HepG2 (cell line): ENCODE results near the gene INTS7. TPM values are rescaled to one million over a fixed set of nuclear protein-coding genes. Genes with fewer than 3 reads are reported as not detected.

Experiments
- ATM ChIP-seq: fragments of 450-650 bp; IDR thresholded peaks from 2 replicates; pipeline ENCODE4 v1.7.1; 2017; ENCODE audit warnings: mild to moderate bottlenecking, borderline replicate concordance
- BCL6 ChIP-seq: IDR thresholded peaks from 2 replicates; pipeline ENCODE4 v1.6.1; 2016; ENCODE audit warnings: missing genetic modification reagents, missing compliant biosample characterization
- HNF4G ChIP-seq, 2 experiments: sonication (generic) in 1 of 2; formaldehyde crosslinking in 1 of 2; IDR thresholded peaks; 2 replicates each; pipeline versions ENCODE4 v1.4.0 to v1.6.1; 2011 to 2020; ENCODE audit warnings: borderline replicate concordance in 2 of 2, low read depth in 2 of 2, mild to moderate bottlenecking in 2 of 2, low read length in 1 of 2, missing genetic modification reagents in 1 of 2, moderate library complexity in 1 of 2
- JUN ChIP-seq: sonication (generic); formaldehyde crosslinking; IDR thresholded peaks from 2 replicates; pipeline ENCODE4 v1.4.0; 2020; ENCODE audit warnings: mild to moderate bottlenecking, missing genetic modification reagents
- KMT2B ChIP-seq: IDR thresholded peaks from 2 replicates; pipeline ENCODE4 v1.6.1; 2016; ENCODE audit warnings: missing genetic modification reagents, missing compliant biosample characterization
- MATR3 ChIP-seq: sonication (generic); formaldehyde crosslinking; IDR thresholded peaks from 2 replicates; pipeline ENCODE4 v1.4.0; 2020; ENCODE audit warnings: missing genetic modification reagents
- MEIS1 ChIP-seq: sonication (generic); formaldehyde crosslinking; IDR thresholded peaks from 2 replicates; pipeline ENCODE4 v1.9.0; 2021; ENCODE audit warnings: mild to moderate bottlenecking, missing genetic modification reagents, moderate library complexity, borderline replicate concordance
- NCOA2 ChIP-seq: sonication (generic); formaldehyde crosslinking; IDR thresholded peaks from 2 replicates; pipeline ENCODE4 v1.8.0; 2022; ENCODE audit warnings: inconsistent platforms
- NFE2L2 ChIP-seq: fragments of 150-350 bp; IDR thresholded peaks from 2 replicates; pipeline ENCODE4 v1.6.1; 2014; ENCODE audit warnings: low read length
- PBX2 ChIP-seq: IDR thresholded peaks from 2 replicates; pipeline ENCODE4 v1.6.1; 2016; ENCODE audit warnings: control low read depth
- SOX13 ChIP-seq, 3 experiments: fragments of 450-650 bp in 1 of 3; sonication (generic) in 1 of 3; formaldehyde crosslinking in 1 of 3; IDR thresholded peaks in 2 of 3; conservative IDR thresholded peaks in 1 of 3; 2 replicates each; pipeline versions ENCODE4 v1.5.0 to v1.6.1; 2016 to 2020; ENCODE audit warnings: antibody characterized with exemption in 1 of 3, mild to moderate bottlenecking in 1 of 3, missing compliant biosample characterization in 1 of 3, missing genetic modification reagents in 1 of 3, moderate library complexity in 1 of 3
- SOX6 ChIP-seq, 2 experiments: fragments of 450-650 bp in 1 of 2; sonication (generic) in 1 of 2; formaldehyde crosslinking in 1 of 2; IDR thresholded peaks; 2 replicates each; pipeline versions ENCODE4 v1.4.0 to v1.6.1; 2017 to 2020; ENCODE audit warnings: antibody characterized with exemption in 1 of 2, mild to moderate bottlenecking in 1 of 2, missing genetic modification reagents in 1 of 2
- SUZ12 ChIP-seq: fragments of 150-350 bp; IDR thresholded peaks from 2 replicates; pipeline ENCODE4 v1.6.1; 2014; ENCODE audit warnings: low read depth, low read length
- ZBTB20 ChIP-seq: sonication (generic); formaldehyde crosslinking; IDR thresholded peaks from 2 replicates; pipeline ENCODE4 v1.8.1; 2023; ENCODE audit warnings: missing genetic modification reagents, low read depth, mild to moderate bottlenecking, borderline replicate concordance
- ZNF326 ChIP-seq: sonication (generic); formaldehyde crosslinking; IDR thresholded peaks from 2 replicates; pipeline ENCODE4 v1.4.0; 2020; ENCODE audit warnings: missing genetic modification reagents, borderline replicate concordance
- ZNF34 ChIP-seq: sonication (generic); formaldehyde crosslinking; IDR thresholded peaks from 2 replicates; pipeline ENCODE4 v1.4.0; 2020; ENCODE audit warnings: mild to moderate bottlenecking, missing genetic modification reagents, borderline replicate concordance
- ZNF570 ChIP-seq: sonication (generic); formaldehyde crosslinking; IDR thresholded peaks from 2 replicates; pipeline ENCODE4 v1.4.0; 2020; ENCODE audit warnings: mild to moderate bottlenecking, missing genetic modification reagents, borderline replicate concordance
- ZNF576 ChIP-seq: sonication (generic); formaldehyde crosslinking; IDR thresholded peaks from 2 replicates; pipeline ENCODE4 v1.4.0; 2020; ENCODE audit warnings: mild to moderate bottlenecking, missing genetic modification reagents
- ZNF7 ChIP-seq: IDR thresholded peaks from 2 replicates; pipeline ENCODE4 v1.6.1; 2016; ENCODE audit warnings: missing biosample characterization, missing genetic modification reagents
- polyA plus RNA-seq, 8 experiments: library from polyadenylated mRNA; depleted of rRNA in 3 of 8; stranded (reverse) in 7 of 8; unstranded in 1 of 8; fragments of >200 nt; fragmentation: Illumina TruSeq in 4 of 8; extraction: Trizol in 4 of 8; gene quantifications; 2 replicates each; pipeline versions ENCODE4 v1.2.1 to v1.2.3, GENCODE V29; 2011 to 2016; ENCODE audit warnings: low read depth in 4 of 8, missing spikeins in 1 of 8, mixed read lengths in 1 of 8; ENCODE audit not compliant: insufficient read depth in 1 of 8
- total RNA-seq, 5 experiments: library from RNA; depleted of rRNA; stranded (reverse); fragments of >200 nt; fragmentation: Illumina TruSeq; extraction: Trizol; gene quantifications; 2 replicates each; pipeline ENCODE4 v1.2.3, GENCODE V29; 2016; ENCODE audit warnings: low read depth in 1 of 5
- TF ChIP-seq, protein P1 (sequence below): sonication (generic); formaldehyde crosslinking; conservative IDR thresholded peaks from 2 replicates; pipeline ENCODE4 v1.4.0; 2020; ENCODE audit warnings: mild to moderate bottlenecking, missing genetic modification reagents, moderate library complexity
- TF ChIP-seq, protein P2 (sequence below): sonication (generic); formaldehyde crosslinking; IDR thresholded peaks from 2 replicates; pipeline ENCODE4 v1.4.0; 2020; ENCODE audit warnings: mild to moderate bottlenecking, missing genetic modification reagents

The INTS7 gene
- total and polyA plus RNA-seq, 2 of the 13 experiments (the other 11 are each of a cell fraction or from before 2014, with no cell fraction given): 18.3 to 22.4 TPM

- TF ChIP-seq SOX13 (IDR thresholded peaks at IDR 0.05) (no peak), SOX13 (CRISPR knock-in tag; conservative IDR thresholded peaks at IDR 0.05 in 1 of 2, IDR thresholded peaks at IDR 0.05 in 1 of 2) (peak in 1 of 2 experiments; percentile 24; a peak in 1 of 4 replicates), ATM (no peak), NFE2L2 (no peak), ZNF570 (no peak), SUZ12 (no peak), NCOA2 (peak; percentile 57), JUN (CRISPR knock-in tag) (0 out of 2 replicates have a peak, but pooled peaks have one; percentile 26), PBX2 (CRISPR knock-in tag) (no peak), ZNF34 (CRISPR knock-in tag) (no peak), KMT2B (CRISPR knock-in tag) (no peak), ZNF576 (CRISPR knock-in tag) (no peak), MATR3 (CRISPR knock-in tag) (no peak), BCL6 (peak; percentile 37), ZNF326 (no peak), HNF4G (IDR thresholded peaks at IDR 0.05; ENCODE audit: borderline replicate concordance, low read depth, low read length) (peak; percentile 56), HNF4G (CRISPR knock-in tag; IDR thresholded peaks at IDR 0.05; ENCODE audit: borderline replicate concordance, low read depth) (peak; percentile 29; the same call in 1 of the 2 replicates), ZNF7 (CRISPR knock-in tag) (no peak), SOX6 (IDR thresholded peaks at IDR 0.05) (no peak), SOX6 (CRISPR knock-in tag; IDR thresholded peaks at IDR 0.05) (0 out of 2 replicates have a peak, but pooled peaks have one; percentile 26), MEIS1 (CRISPR knock-in tag) (no peak; the same call in 1 of the 2 replicates), ZBTB20 (CRISPR knock-in tag) (no peak)
- TF ChIP-seq, protein P1, sequence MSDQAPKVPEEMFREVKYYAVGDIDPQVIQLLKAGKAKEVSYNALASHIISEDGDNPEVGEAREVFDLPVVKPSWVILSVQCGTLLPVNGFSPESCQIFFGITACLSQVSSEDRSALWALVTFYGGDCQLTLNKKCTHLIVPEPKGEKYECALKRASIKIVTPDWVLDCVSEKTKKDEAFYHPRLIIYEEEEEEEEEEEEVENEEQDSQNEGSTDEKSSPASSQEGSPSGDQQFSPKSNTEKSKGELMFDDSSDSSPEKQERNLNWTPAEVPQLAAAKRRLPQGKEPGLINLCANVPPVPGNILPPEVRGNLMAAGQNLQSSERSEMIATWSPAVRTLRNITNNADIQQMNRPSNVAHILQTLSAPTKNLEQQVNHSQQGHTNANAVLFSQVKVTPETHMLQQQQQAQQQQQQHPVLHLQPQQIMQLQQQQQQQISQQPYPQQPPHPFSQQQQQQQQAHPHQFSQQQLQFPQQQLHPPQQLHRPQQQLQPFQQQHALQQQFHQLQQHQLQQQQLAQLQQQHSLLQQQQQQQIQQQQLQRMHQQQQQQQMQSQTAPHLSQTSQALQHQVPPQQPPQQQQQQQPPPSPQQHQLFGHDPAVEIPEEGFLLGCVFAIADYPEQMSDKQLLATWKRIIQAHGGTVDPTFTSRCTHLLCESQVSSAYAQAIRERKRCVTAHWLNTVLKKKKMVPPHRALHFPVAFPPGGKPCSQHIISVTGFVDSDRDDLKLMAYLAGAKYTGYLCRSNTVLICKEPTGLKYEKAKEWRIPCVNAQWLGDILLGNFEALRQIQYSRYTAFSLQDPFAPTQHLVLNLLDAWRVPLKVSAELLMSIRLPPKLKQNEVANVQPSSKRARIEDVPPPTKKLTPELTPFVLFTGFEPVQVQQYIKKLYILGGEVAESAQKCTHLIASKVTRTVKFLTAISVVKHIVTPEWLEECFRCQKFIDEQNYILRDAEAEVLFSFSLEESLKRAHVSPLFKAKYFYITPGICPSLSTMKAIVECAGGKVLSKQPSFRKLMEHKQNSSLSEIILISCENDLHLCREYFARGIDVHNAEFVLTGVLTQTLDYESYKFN (CRISPR knock-in tag): peak; percentile 74
- TF ChIP-seq, protein P2, sequence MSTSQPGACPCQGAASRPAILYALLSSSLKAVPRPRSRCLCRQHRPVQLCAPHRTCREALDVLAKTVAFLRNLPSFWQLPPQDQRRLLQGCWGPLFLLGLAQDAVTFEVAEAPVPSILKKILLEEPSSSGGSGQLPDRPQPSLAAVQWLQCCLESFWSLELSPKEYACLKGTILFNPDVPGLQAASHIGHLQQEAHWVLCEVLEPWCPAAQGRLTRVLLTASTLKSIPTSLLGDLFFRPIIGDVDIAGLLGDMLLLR (CRISPR knock-in tag): no peak
Observed at GRCh38 chr1:211910113-211910884, 125.1 kb downstream of the INTS7 start (continued).
